SK-N-SH (cell line): ENCODE data around the gene GADL1.

Source experiments
- EP300 ChIP-seq, 2 experiments: IDR thresholded peaks; 2 replicates each; pipeline versions ENCODE4 v1.4.0 to v1.6.1; 2012; ENCODE audit warnings: borderline replicate concordance in 1 of 2, low read depth in 1 of 2, low read length in 1 of 2
- GABPA ChIP-seq: IDR thresholded peaks from 2 replicates; pipeline ENCODE4 v1.4.0; 2012; ENCODE audit warnings: low read depth, mild to moderate bottlenecking
- NFIC ChIP-seq: IDR thresholded peaks from 2 replicates; pipeline ENCODE4 v1.4.0; 2012; ENCODE audit warnings: borderline replicate concordance

GRCh38 chr3:30944124-30944523 is 49.7 kb upstream of the GADL1 start:
- TF ChIP-seq GABPA (no peak), EP300 (IDR thresholded peaks at IDR 0.05; ENCODE audit: borderline replicate concordance in 1 of 2, low read depth in 1 of 2, low read length in 1 of 2) (no peak), NFIC (no peak)
